NCI-H2081 (cell line): ENCODE results near the gene YTHDC2.

Experiments used
- DNase-seq, 2 experiments: peaks; one replicate each; lab custom pipeline; 2025; lab: John Stamatoyannopoulos, UW

The YTHDC2 gene

DNA sequence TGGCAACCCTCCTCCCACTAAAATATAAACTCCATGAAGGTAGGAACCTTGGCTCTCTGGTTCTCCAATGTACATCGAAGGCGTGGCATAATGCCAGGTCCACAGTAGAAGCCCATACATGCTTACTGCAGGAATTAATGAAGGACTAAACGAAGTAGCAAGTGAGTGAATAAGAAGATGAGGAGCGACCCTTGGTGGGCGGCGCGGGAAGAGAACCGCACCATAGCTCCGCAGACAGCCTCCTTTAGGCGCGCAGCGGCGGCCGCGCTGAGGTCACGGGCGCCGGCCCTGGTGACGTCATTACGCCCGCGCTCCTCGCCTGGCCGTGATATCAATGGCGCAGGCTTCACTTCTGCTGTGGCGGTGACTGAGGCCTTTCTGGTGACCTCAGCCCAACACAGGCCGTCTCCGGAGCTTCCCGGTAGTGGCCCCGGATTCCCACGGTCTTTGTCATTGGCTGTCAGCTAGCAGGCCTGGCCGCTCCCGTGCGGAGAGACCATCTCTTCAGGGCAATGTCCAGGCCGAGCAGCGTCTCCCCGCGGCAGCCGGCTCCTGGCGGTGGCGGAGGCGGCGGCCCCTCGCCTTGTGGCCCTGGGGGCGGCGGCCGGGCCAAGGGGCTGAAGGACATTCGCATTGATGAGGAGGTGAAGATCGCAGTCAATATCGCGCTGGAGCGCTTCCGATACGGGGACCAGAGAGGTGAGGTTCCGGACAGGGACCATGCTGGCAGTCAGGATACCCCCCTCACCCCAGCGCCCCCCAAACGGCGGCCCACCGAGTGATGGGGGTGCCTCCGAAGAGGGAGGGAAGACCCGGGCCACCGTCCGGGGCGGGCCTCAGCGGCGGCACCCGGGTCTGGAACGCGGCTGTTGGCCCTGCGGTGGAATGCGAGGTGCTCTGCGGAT lies at the start of gene YTHDC2:
TSS of gene YTHDC2 (plus strand) at position 311 of the 905 bp plus-strand sequence. CDS start at position 513, 202 bp downstream.
- DNase-seq = peak; percentile 71 to 79

DNA sequence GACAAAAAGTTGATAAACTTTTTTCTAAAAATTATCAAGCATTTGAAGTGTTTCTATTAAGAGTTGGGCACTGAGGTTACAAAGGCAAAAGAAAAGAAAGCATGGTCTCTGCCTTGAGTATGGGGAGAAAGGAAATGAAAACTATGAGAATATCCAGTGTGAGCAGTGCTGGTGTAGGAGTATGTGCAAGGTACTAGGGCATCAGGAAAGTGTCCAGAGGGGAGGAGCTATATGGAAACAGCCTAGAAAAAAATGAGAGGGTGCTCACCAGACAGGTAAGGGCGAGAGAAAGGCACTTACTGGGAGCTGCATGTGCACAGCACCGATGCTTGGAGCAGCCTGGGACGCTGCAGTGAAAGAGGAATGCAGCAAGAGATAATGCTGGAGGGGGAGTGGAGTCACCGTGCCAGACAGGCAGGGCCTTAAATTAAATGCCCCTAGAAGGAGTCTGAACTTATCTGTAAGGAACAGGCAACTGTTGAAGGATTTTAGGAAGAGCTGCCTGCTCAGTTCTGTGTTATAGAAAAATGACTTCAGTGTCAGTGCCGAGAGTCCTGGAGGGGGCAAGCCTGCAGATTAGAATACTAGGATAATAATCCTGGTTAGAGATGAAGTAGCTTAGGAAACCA lies 39.3 kb upstream of the YTHDC2 start:
- no peak for DNase-seq

DNA sequence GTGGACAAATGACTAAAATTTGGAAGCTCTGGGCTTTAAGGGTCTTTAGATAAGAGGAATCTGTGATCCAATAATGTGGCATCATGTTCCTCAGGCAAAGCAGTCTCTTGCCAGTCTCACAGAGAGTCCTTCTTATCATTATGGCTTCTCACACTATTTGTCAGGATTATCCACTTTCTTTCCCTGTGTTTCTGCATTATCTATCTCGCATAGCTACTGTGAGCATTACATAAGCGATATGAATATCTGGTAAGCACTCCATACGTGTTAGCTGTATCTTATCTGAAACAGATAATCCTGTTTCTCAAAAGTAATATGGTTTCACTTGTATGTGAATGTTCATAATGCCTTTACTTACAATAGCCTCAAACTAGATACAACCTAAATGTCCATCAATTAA lies 34.8 kb upstream of the YTHDC2 start:
- no peak for DNase-seq

DNA sequence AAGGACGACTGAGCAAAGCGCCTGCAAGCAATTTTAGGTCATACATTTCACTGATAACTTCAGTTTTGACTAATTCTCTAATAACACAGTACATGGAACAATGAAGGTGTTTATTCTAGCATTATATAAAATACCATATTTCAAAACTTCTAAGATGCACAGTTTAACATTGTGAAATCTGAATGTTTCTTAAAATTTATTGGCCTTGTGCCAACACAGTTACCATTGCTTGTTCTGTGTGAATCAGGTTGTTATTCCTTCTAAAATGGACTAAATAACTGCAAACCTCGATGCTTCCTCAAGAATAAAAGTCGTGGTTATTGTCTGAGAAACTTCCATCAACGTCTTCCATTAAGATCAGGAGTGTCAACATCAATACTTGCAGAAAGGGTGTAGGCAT lies 33.3 kb upstream of the YTHDC2 start:
- no peak for DNase-seq

DNA sequence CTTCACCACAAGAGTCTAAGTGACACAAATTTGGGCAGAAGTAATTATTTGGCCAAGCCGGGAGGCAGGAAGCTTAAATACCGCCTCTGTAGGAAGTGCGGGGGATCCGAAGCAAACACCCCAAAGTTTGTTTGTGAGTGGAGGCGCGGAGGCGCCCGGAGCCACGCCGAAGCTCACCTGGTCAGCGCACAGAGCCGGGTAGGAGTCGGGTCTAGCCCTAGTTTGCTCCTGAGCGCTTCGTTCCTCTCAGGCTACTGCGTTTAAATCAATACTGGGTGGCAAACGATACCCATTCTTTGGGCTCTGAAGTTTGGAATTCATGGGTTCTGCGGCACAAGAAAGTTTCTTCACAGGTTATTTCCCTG lies 26.1 kb upstream of the YTHDC2 start:
- DNase-seq = peak in 1 of 2 experiments; percentile 0

DNA sequence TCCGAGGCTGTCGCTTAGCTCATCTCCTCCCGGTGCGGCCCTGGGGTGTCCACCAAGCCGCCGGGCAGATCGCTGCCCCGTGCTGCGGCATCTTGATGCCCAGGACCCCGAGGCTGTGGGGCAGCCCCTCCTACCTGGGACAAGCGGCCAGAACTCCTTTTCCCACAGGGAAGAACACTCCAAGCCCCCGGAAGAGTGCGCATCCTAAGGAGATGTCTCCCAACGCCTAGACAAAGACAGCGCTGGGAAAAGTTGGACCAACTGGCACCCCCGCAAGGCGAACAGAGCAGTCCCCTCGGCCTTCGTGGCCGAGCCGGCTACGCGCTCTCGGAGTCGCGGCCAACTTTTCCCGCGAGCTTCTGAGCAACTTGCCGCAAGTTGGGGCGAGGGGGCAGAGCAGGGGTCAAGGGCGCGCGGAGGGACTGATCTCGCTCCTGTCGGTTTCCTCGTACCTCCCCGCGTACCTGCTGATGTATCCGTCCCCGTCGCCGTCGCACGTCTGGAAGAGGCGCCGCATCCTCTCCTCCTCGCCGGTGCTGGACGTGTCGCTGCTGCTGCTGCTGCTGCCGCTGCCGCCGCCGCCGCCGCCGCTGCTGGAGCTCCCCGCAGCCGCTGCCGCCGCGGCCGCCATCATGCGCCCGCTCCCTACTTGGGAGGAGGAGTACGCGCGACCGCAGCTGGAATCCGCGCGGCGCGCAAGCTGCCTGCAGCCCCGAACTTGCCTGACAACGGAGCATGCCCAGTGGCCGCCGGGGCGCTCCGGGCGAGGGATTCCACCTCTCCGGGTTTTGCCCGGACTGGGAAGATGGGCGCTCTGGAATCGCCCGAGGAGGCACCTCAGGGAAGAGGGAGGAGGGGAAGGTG lies 25.5 kb upstream of the YTHDC2 start, which contains the start of gene MCC:
TSS of gene MCC (minus strand) at position 673 of the 864 bp plus-strand sequence.
- DNase-seq = peak; percentile 69 to 74

DNA sequence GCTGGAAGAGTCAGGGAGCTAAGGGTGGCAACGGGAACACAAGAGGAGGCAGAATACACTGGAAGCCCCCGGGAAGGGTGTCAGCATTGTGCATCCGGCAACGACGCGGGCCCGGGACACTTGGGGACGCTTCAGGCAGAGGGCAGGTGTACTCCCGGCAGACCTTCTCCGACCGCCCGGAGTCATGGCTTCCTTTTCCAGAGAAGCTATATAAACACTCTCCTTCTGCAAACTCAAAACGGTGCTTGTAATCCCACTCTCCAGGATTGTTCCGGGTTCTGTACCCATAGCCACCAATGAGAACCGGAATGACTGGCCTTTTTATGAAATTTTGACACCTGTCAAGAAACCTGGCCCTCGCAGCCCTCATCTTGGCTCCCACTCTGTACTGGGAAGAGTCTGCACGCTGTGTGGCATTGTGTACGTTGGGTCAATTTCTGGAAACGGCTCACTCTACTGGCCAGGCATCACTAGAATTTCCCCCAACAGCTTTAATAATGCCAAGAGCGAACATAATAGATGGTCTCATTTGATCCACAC lies 24.8 kb upstream of the YTHDC2 start:
- DNase-seq = peak in 1 of 2 experiments; percentile 18

DNA sequence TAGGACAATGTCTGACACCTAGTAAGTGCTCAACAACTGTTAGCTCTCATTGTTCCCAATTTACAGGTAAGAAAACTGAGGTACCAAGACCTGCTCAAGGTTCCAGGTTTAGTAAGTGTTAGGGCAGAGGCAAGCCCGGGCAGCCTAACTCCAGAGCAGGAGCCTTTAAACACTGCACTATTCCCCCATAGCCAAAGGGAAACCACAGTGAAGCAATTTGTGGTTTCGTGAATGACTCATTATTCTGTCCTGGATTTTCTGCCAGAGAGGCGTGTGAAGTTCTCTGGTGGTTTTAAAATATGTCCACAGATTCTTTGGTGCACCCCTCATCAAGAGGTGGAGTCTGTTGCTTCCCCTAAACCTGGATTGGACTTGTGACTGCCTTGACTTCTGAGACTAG lies 24.2 kb upstream of the YTHDC2 start:
- DNase-seq = no peak

DNA sequence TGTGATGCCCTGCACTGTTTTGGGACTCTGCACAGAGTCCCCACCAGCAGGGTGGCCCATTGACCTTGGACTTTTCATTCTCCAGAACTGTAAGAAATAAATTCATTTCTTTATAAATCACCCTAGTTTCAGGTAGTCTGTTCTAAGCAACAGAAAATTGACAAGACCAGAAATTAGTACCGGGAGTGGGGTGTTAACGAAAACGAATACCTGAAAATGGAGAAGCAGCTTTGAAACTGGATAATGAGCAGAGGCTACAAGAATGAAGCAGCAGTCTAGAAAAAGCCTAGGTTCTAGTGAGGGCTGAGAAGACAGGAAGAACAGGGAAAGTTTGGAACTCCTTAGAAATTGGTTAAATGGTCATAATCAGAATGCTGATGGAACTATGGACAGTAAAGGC lies 23.2 kb upstream of the YTHDC2 start:
- no peak for DNase-seq

DNA sequence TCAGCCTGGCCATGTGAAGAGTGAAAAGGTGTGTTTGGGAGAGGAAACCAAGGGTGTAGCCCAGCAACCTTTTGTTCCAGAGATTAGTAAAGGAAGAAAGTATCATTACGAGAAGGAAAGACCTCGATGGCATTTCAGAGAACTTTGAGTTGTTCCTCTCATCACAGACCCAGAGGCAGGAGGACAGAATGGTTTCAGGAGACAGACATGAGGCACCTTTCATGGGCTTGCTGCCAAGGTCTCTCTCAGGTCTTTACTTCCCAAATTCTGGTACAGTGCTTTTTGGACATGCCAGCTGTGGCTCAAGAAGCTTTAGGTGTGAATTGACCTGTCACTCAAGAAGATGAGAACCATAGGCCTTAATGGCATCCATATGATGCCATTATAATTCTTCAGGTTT lies 22.5 kb upstream of the YTHDC2 start:
- no peak for DNase-seq

DNA sequence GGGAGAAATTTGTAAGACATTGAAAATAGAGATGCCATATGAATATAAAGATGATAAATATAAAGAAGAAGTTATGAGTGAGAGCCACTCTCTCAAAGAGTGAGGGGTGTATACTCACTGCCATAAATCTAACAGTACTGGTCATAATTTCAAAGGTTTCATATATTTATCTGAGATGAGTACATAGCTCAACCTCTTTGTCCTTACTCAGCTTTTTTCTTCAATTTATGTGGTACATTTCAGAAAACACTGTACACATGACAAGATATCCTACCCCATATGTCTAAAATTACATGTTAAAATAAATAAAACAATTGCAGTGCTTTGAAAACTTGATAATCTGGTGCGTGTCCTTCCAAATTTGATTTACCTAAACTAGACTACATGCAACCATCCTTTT lies 20.0 kb upstream of the YTHDC2 start:
- DNase-seq = no peak

DNA sequence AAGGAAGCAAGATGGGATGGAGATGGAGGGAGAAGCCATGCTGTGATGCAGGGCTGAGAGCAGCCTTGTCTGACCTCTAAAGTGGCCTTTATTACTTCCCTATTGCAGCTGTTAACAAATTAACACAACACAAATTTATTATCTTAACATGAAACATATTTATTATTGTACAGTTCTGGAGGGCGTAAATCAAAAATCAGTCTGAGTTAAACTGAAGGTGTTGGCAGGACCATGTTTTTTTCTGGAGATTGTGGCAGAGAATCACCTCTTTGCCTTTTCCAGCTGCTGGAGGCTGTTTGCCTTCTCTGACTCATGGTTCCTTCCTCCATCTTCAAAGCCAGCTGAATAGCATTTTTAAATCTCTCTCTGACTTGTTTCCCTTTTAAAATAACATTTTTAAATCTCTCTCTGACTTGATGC lies 18.1 kb upstream of the YTHDC2 start:
- DNase-seq = no peak

DNA sequence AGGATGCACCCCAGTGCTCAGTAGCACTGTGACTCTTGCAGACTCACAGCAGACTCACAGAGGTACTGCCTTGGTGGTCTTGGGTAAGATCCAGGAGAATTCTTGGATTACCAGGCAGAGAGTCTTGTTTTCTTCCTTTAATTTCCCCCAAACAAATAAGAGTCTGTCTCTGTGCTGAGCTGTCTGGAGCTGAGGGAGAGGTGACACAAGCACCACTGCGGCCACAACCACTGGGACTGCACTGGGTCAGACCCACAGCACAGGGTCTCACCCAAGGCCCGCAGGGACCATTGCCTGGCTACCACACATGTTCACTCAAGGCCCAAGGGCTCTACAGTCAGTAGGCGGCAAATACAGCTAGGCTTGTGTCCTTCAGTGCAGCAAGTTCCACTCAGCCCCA lies 11.4 kb upstream of the YTHDC2 start:
- DNase-seq = no peak

DNA sequence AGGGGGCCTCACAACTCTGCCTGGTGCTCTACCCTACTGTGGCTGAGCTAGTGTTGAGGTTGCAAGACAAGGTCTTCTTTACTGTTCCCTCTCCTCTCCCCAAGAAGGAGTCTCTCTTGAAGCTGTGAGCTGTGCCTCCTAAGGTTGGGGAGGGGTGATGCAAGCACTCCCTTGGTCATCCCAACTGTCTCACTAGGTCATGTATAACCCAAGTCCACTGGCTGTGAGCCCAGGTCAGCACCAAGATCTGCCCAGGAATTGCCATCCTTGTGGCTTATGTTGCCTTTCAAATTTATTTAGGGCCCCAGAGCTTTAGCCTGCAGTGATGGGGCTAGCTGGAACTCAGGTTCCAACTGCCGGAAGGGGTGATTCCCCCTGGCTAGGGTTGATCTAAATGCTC lies 10.3 kb upstream of the YTHDC2 start:
- no peak for DNase-seq

DNA sequence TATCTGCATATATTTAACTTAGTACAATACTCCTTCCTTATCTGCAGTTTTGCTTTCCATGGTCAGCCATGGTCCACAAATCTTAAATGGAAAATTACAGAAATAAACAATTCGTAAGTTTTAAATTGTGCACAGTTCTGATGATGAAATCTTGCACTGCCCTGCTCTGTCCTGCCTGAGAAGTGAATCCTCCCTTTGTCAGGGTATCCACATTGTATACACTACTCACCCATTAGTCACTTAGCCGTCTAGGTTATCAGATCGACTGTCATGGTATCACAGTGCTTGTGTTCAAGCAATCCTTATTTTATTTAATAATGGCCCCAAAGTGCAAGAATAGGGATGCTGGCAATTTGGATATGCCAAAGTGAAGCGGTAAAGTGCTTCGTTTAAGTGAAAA lies 8.3 kb upstream of the YTHDC2 start:
- DNase-seq = no peak

DNA sequence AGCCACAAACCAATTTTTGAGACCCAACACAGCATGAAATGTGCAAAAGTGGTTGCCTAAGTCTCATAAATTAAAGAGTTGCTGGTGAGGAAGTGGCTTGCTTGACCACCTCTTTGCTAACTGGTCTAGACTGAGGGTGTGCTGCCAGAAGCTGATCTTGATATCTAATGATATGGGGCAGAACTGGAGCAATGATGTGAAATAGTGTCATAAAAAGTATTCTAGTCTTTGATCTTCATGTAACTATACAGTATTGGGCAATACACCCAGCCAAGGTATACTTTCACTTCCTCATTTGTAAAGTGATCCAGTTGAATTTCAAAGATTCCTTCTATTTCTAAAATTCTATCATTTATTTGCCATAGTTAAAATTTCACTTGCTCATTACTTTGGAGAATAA lies 5.9 kb upstream of the YTHDC2 start:
- no peak for DNase-seq

DNA sequence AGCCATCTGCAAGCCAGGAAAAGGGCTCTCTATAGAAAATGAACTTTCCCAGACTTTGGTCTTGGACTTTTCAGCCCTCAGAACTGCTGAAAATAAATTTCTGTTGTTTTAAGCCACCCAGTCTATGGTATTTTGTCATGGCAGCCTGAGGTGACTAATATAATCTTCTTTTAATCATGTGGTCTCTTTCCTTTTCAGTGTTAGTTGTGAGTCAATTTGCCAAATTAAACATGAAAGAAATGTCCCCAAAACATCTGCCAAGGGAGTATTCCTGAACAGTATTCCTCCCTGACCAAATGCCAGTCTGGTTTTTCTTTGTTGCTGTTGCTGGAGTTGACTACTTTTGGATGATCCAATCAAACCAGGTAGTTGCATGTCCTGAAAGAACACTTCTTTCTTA lies 4.7 kb upstream of the YTHDC2 start:
- no peak for DNase-seq

DNA sequence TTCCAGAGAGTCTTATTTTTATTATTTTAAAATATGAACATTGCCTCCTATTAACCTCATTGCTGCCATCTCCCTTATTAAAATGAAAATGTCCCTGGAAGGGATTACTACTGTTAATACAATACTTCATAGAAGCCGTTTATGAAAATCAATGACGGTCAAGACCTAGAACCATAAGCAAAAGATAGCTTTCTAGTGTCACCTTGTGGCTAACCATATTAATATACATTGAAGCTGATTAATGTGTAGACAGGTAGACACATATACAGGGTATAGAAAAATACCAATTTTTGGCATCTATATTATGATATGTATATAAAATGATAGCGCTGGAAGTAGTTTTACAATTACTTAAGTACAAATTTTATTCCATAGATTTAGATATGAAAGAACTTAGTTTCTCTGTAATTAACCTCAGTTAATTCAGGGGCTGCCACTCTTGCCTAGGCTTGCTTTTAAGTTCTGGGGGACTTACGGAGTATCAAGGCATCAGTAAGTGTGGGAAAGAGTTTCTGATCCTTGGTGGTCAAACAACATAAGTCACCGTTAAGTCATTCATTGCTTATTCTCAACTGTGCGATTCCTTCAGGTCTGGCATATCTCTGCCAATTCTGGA lies 2.5 kb upstream of the YTHDC2 start:
- peak in 1 of 2 experiments; percentile 27 for DNase-seq

DNA sequence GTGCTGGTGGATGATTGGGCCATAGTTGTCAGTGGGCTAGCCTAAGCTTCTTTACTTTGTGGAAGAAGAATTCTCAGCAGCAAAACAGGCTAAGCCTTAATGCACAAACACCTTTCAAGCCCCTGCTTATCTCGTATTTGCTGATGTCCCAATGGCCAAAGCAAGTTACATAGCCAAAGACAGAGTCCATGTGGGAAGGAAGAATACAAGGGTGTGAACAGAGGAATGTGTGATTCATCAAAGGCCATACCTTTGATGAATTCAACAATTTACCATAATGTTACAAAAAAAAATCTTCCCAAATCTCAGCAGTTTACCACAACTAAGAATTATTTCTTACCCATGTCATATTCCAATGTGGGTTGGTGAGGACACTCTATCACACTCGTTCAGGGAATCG lies 1.2 kb upstream of the YTHDC2 start:
- DNase-seq = no peak

DNA sequence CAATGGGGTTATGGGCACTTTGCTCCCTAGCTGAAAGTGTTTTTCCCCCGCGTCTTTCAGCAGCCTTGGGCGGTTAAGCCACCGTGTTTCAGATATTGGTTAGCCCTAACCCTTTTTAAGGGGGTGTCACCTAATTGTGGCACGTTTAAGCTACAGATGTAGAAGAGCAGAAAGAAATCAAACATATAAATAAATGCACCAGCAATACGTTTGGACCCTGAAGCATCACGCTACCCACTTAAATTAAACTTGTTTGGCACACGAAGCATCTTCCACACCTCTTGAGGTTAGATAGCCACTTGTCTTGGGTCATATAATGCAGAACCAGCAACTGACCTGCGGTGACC lies 768 bp downstream of the YTHDC2 start:
- DNase-seq = no peak

DNA sequence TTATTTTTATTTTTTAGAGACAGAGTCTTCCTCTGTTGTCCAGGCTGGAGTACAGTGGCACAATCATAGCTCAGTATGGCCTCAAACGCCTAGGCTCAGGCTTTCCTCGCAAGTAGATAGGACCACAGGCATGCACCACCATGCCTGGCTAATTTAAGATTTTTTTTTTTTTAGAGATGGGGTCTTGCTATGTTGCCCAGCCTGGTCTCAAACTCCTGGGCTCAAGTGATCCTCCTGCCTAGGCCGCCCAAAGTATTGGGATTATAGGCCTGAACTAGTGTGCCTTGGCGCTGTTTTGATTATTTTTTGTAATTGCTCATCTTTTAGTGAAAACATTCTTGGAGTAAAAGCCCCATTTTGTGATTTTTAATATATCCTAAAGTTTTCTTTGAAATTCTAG lies 5.4 kb downstream of the YTHDC2 start:
- no peak for DNase-seq

DNA sequence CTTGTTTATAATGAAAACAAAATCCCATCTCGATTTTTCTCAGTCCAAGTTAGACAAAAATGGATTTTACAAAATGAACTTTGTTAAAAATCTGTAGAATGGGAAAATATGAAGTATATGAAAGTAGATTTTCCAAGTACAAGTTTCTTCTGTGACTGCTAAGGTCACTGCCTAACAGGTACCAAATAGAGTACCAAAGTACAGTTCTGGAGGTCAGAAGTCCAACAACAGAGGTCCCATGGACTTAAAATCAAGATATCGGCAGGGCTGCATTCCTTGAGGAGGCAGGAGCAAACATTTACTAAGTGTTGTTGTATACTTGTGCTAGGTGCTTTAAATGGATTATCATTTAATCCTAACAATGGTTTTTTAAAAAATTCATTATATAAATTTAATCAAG lies 5.9 kb downstream of the YTHDC2 start:
- DNase-seq = no peak
